Measurements from ENCODE around the gene RPUSD2. TPM values are rescaled to one million over a fixed set of nuclear protein-coding genes. Genes with fewer than 3 reads are reported as not detected.

The RPUSD2 gene
- total RNA-seq, 1 experiment from 2014 or later = 24.4 TPM

GRCh38 chr15:40543082-40543481, 26.0 kb upstream of the RPUSD2 start:
- Histone ChIP-seq H3K4me2 (ENCODE audit: low read length) (no peak overlapping the region), H3K27ac (ENCODE audit: low read length) (no peak overlapping the region), H3K9me2 (replicated peaks; ENCODE audit: low read length) (no peaks in the 10 kb centered on the region), H3K9me3 (ENCODE audit: low read length) (no peaks in the 10 kb centered on the region), H3K4me1 (ENCODE audit: insufficient read depth, low read length) (no peaks in the 10 kb centered on the region), H3F3A (ENCODE audit: low read length, unreplicated experiment) (no peaks in the 10 kb centered on the region), H3K9ac (ENCODE audit: low read length) (no peak overlapping the region), H3K4me3 (ENCODE audit: low read length) (no peak overlapping the region), H3K27me3 (ENCODE audit: low read length) (no peaks in the 10 kb centered on the region), H3K79me2 (ENCODE audit: low read length) (no peaks in the 10 kb centered on the region), H2AFZ (ENCODE audit: low read length) (no peak overlapping the region), H4K20me1 (ENCODE audit: low read length) (no peaks in the 10 kb centered on the region), H3K36me3 (ENCODE audit: low read depth, low read length) (no peaks in the 10 kb centered on the region)
- DNase-seq (no peak), ATAC-seq (no peak)
- no peak for TF ChIP-seq CTCF (conservative IDR thresholded peaks at IDR 0.05; ENCODE audit: low read depth, low read length)
- TF ChIP-seq EZH2 (IDR thresholded peaks at IDR 0.05; ENCODE audit: low read length, unreplicated experiment) = no peak
- TF ChIP-seq EZH2phosphoT487 (IDR thresholded peaks at IDR 0.05; ENCODE audit: borderline replicate concordance, low read length) = no peak
- ChIA-PET CTCF (interaction anchor here (0.7 kb wide), 1 partner anchor 36 kb away, joined by 3 read pairs; no protein-coding TSS in a partner anchor), POLR2A (ENCODE audit: unreplicated experiment) (no interaction called here)
- intact Hi-C loops (cut with micrococcal nuclease) = no loop called here
- no TSS peak for BruUV-seq (replicated peaks)

GRCh38 chr15:40543631-40544294, 25.3 kb upstream of the RPUSD2 start:
- H3K9me3 ChIP-seq (ENCODE audit: low read length) = no peaks in the 10 kb centered on the region

More at GRCh38 chr15:40543631-40544294, 25.3 kb upstream of the RPUSD2 start:
- ATAC-seq (no peak), DNase-seq (no peak)
- Histone ChIP-seq H3K27ac (ENCODE audit: low read length) (no peak overlapping the region), H3K9ac (ENCODE audit: low read length) (no peak overlapping the region), H3K4me1 (ENCODE audit: insufficient read depth, low read length) (no peaks in the 10 kb centered on the region), H3K4me3 (ENCODE audit: low read length) (no peak overlapping the region), H3K36me3 (ENCODE audit: low read depth, low read length) (no peaks in the 10 kb centered on the region), H2AFZ (ENCODE audit: low read length) (no peak overlapping the region), H3K4me2 (ENCODE audit: low read length) (no peak overlapping the region), H3K9me2 (replicated peaks; ENCODE audit: low read length) (no peaks in the 10 kb centered on the region), H3F3A (ENCODE audit: low read length, unreplicated experiment) (no peaks in the 10 kb centered on the region), H3K27me3 (ENCODE audit: low read length) (no peaks in the 10 kb centered on the region), H4K20me1 (ENCODE audit: low read length) (no peaks in the 10 kb centered on the region), H3K79me2 (ENCODE audit: low read length) (no peaks in the 10 kb centered on the region)
- no TSS peak for BruUV-seq (replicated peaks)
- CTCF ChIA-PET = interaction anchor here (0.7 kb wide), 1 partner anchor 37 kb away, joined by 3 read pairs; no protein-coding TSS in a partner anchor
- TF ChIP-seq CTCF (conservative IDR thresholded peaks at IDR 0.05; ENCODE audit: low read depth, low read length) = no peak
- no peak for TF ChIP-seq EZH2phosphoT487 (IDR thresholded peaks at IDR 0.05; ENCODE audit: borderline replicate concordance, low read length)
- no peak for TF ChIP-seq EZH2 (IDR thresholded peaks at IDR 0.05; ENCODE audit: low read length, unreplicated experiment)
- POLR2A ChIA-PET (ENCODE audit: unreplicated experiment) = no interaction called here
- intact Hi-C loops (cut with micrococcal nuclease) = no loop called here
